Esophagus squamous epithelium (tissue), 5 donors: ENCODE data around the gene MAP3K19. TPM values are rescaled to one million over a fixed set of nuclear protein-coding genes. Genes with fewer than 3 reads are reported as not detected.
"Not testable (repeated sequence)": the region's sequence is repeated elsewhere in the genome, so short reads cannot be mapped to it uniquely, and the experiment has no call there.

Experiments
- DNase-seq: peaks from one replicate; lab custom pipeline; 2025; lab: John Stamatoyannopoulos, UW
- H3K27ac ChIP-seq, 4 donors: fragments of 200-600 bp; sonication (generic); one replicate each; pipeline ENCODE4 v1.5.1; 2016 to 2019; ENCODE audit warnings: mild to moderate bottlenecking in 1 of 4
- H3K27me3 ChIP-seq, 4 donors: fragments of 200-600 bp; sonication (generic); 1 replicate in 3 of 4; 2 replicates in 1 of 4; pipeline versions ENCODE4 v1.5.1 to v1.6.0; 2017 to 2021; ENCODE audit warnings: antibody characterized with exemption in 1 of 4
- H3K36me3 ChIP-seq, 3 donors: fragments of 200-600 bp; sonication (generic); one replicate each; pipeline ENCODE4 v1.5.1; 2016 to 2019
- H3K4me1 ChIP-seq, 3 donors: fragments of 200-600 bp; sonication (generic); one replicate each; pipeline ENCODE4 v1.5.1; 2017 to 2019
- H3K4me3 ChIP-seq, 4 donors: fragments of 200-600 bp; sonication (generic); 1 replicate in 3 of 4; 2 replicates in 1 of 4; pipeline ENCODE4 v1.5.1; 2016 to 2019; ENCODE audit warnings: mild to moderate bottlenecking in 2 of 4, moderate library complexity in 1 of 4
- H3K9me3 ChIP-seq, 3 donors: fragments of 200-600 bp; sonication (generic); one replicate each; pipeline ENCODE4 v1.5.1; 2016 to 2019
- POLR2A ChIP-seq, 4 donors: fragments of 450-650 bp; IDR thresholded peaks; one replicate each; pipeline ENCODE4 v1.6.1; 2017; ENCODE audit warnings: antibody characterized with exemption in 4 of 4, mild to moderate bottlenecking in 4 of 4, moderate library complexity in 3 of 4
- whole genome bisulfite sequencing, 2 donors: methylation state at CpG; one replicate each; pipeline ENCODE4 v1.1.5; 2018; 5-methylcytosine and 5-hydroxymethylcytosine counted together
- intact Hi-C: fragments of 100-400 bp; cut with DNase I; formaldehyde crosslinking; loops from one replicate; pipeline ENCODE4 v1.15.0; 2022
- total RNA-seq, 4 donors: library from RNA; depleted of rRNA; stranded (reverse); fragments of >200 nt; gene quantifications; one replicate each; pipeline ENCODE4 v1.1.0, GENCODE V29; 2016
- TF ChIP-seq, protein P1 (sequence below), 6 experiments: fragments of 450-650 bp in 4 of 6; fragments of 200-600 bp in 2 of 6; sonication (generic) in 2 of 6; IDR thresholded peaks; one replicate each; pipeline ENCODE4 v1.5.1; 2016 to 2019; ENCODE audit warnings: antibody characterized with exemption in 6 of 6, mild to moderate bottlenecking in 4 of 6, moderate library complexity in 4 of 6
- donor health status: DM: yes; HTN: yes; CAD: no.

Gene MAP3K19
- total RNA-seq, 4 donors from 2014 or later, result not detected

DNA sequence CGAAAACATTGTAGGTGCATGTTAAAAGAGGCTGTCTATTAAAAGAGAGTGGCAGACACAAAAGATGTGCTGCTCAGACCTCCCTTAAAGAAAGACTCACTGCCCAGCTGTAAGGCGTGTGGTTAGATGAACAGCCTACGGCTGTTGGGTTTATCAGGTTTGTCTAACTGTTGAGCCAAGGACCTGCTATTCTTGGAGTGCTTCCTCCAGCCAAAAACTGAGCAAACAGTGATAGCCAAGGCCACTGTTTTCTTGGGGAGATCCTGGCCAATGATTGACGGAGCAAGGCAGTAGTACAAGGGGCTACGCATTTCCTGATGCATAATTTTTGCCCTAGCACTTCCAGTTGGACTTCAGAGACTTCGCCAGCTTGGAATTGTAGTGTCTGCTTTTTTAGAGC lies 3.4 kb upstream of the MAP3K19 start:
- no peak for DNase-seq
- intact Hi-C loops, result no loop called here
- TF ChIP-seq, protein P1, sequence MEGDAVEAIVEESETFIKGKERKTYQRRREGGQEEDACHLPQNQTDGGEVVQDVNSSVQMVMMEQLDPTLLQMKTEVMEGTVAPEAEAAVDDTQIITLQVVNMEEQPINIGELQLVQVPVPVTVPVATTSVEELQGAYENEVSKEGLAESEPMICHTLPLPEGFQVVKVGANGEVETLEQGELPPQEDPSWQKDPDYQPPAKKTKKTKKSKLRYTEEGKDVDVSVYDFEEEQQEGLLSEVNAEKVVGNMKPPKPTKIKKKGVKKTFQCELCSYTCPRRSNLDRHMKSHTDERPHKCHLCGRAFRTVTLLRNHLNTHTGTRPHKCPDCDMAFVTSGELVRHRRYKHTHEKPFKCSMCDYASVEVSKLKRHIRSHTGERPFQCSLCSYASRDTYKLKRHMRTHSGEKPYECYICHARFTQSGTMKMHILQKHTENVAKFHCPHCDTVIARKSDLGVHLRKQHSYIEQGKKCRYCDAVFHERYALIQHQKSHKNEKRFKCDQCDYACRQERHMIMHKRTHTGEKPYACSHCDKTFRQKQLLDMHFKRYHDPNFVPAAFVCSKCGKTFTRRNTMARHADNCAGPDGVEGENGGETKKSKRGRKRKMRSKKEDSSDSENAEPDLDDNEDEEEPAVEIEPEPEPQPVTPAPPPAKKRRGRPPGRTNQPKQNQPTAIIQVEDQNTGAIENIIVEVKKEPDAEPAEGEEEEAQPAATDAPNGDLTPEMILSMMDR (IDR thresholded peaks at IDR 0.05), result no peak
- TF ChIP-seq POLR2A (IDR thresholded peaks at IDR 0.05), result no peak
- WGBS, 2 donors, result 74 to 85% methylated on average over 4 to 6 of the region's 6 CpGs
- no peaks in the 10 kb centered on the region for H3K36me3 ChIP-seq
- H3K4me3 ChIP-seq, result no peak overlapping the region
- peaks cover 6 to 33% (median 24%) of the 10 kb centered on the region in 3 donors for H3K4me1 ChIP-seq
- no peak overlapping the region for H3K27ac ChIP-seq
- H3K9me3 ChIP-seq, result no peaks in the 10 kb centered on the region
- no peaks in the 10 kb centered on the region for H3K27me3 ChIP-seq

DNA sequence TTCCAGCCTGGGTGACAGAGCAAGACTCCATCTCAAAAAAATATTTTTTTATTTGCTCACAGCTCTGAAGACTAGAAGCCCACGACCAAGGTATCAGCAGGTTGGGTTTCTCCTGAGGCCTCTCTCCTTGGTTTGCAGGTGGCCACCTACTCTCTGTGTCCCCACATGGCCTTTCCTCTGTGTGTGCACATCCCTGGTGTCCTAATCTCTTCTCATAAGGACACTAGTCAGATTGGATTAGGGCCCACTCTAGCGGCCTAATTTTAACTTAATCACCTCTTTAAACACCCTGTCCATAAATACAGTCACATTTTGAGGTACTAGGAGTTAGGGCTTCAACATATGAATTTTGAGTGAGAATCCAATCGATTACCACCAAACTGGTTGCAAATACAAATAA lies 2.9 kb upstream of the MAP3K19 start:
- H3K27ac ChIP-seq, result no peak overlapping the region
- DNase-seq, result no peak

DNA sequence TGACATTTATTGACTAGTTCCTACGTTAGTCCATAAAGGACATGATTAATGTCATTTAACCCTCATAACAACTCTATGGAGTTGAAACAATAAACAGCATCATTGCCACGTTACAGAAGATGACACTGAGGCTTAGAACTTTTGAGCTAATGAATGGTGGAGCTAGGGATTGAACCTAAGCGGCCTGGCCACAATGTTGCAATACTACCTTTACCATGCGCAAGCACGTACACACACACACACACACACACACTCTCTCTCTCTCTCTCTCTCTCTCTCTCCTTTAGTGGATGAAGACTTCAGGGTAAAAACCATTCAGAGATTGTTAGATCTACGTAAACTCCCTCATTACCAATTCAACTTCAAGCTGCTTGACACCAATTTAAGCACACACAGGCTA lies 875 bp upstream of the MAP3K19 start:
- DNase-seq, result no peak
- 73 to 86% methylated on average over 6 of the region's 6 CpGs for WGBS, 2 donors
- TF ChIP-seq, protein P1 (IDR thresholded peaks at IDR 0.05), result no peak
- TF ChIP-seq POLR2A (IDR thresholded peaks at IDR 0.05), result no peak
- no peak overlapping the region for H3K4me3 ChIP-seq
- no peaks in the 10 kb centered on the region for H3K27me3 ChIP-seq
- H3K36me3 ChIP-seq, result no peaks in the 10 kb centered on the region
- intact Hi-C loops, result no loop called here
- H3K4me1 ChIP-seq, result peaks cover 0 to 7% (median under 1%) of the 10 kb centered on the region in 3 donors
- H3K9me3 ChIP-seq, result no peaks in the 10 kb centered on the region
- no peak overlapping the region for H3K27ac ChIP-seq

More for the DNA sequence above, 2.9 kb upstream of the MAP3K19 start:
- Histone ChIP-seq H3K4me3 (no peak overlapping the region), H3K27me3 (no peaks in the 10 kb centered on the region), H3K4me1 (peaks cover 6 to 27% (median 21%) of the 10 kb centered on the region in 3 donors), H3K36me3 (no peaks in the 10 kb centered on the region), H3K9me3 (no peaks in the 10 kb centered on the region)
- 70 to 89% methylated on average over 3 of the region's 3 CpGs for WGBS, 2 donors
- TF ChIP-seq, protein P1 (IDR thresholded peaks at IDR 0.05), result no peak
- TF ChIP-seq POLR2A (IDR thresholded peaks at IDR 0.05), result no peak
- intact Hi-C loops, result no loop called here

DNA sequence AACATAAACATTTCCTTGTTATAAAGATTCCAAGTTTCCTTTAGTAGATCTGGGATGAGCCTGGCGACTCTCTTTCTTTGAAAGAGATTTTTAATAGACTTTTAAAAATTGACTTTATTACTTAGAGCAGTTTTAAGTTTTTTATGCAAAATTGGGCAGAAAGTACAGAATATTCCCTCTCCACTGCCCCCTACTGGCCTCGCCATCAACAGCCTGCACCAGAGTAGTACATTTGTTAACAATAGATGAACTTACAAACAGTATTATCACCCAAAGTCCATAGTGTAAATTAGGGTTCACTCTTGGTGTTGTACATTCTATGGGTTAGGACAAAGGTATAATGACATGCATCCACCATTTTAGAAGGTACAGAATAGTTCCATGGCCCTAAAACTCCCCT lies 3.9 kb downstream of the MAP3K19 start:
- no peak overlapping the region for H3K27ac ChIP-seq
- no peaks in the 10 kb centered on the region for H3K27me3 ChIP-seq
- no peaks in the 10 kb centered on the region for H3K9me3 ChIP-seq
- 56 to 65% methylated on average over 2 of the region's 2 CpGs for WGBS, 2 donors
- H3K4me1 ChIP-seq, result no peaks in the 10 kb centered on the region
- H3K36me3 ChIP-seq, result no peaks in the 10 kb centered on the region
- intact Hi-C loops, result no loop called here
- TF ChIP-seq, protein P1 (IDR thresholded peaks at IDR 0.05), result peak in 3 of 6 experiments; percentile 7 to 41 (median 29)
- TF ChIP-seq POLR2A (IDR thresholded peaks at IDR 0.05), result no peak
- no peak overlapping the region for H3K4me3 ChIP-seq
- DNase-seq, result no peak

DNA sequence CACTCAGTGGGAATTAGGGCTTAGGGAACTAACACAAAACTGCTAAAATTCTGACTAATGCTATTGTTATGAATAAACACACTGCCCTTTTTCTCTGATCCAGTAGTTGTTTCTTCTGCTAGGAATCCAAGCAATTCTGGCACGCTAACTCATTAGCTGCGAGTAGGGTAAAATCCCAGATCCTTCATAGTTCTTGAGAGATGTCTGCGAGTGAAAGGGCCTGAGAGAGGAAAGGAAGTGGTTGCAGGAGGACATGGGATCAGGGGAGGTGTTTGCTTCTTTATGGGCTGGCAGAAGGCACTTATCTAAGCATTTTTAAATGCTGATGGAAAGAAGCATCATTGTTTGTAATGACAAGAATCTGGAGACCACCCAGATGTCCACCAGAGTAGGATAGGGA lies 9.4 kb downstream of the MAP3K19 start:
- 51 to 57% methylated on average over 3 of the region's 3 CpGs for WGBS, 2 donors
- Histone ChIP-seq H3K4me1 (no peaks in the 10 kb centered on the region), H3K9me3 (no peaks in the 10 kb centered on the region), H3K36me3 (no peaks in the 10 kb centered on the region), H3K27ac (no peak overlapping the region), H3K27me3 (no peaks in the 10 kb centered on the region), H3K4me3 (no peak overlapping the region)
- DNase-seq, result no peak
- TF ChIP-seq, protein P1 (IDR thresholded peaks at IDR 0.05), result no peak
- TF ChIP-seq POLR2A (IDR thresholded peaks at IDR 0.05), result no peak
- intact Hi-C loops, result no loop called here

DNA sequence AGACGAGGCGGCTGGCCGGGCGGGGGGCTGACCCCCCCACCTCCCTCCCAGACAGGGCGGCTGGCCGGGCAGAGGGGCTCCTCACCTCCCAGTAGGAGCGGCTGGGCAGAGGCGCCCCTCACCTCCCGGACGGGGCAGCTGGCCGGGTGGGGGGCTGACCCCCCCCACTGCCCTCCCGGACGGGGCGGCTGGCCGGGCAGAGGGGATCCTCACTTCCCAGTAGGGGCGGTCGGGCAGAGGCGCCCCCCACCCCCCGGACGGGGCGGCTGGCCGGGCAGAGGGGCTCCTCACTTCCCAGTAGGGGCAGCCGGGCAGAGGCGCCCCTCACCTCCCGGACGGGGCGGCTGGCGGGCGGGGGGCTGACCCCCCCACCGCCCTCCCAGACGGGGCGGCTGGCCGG lies 14.0 kb downstream of the MAP3K19 start:
- H3K36me3 ChIP-seq, DNase-seq, H3K4me1 ChIP-seq, H3K27me3 ChIP-seq, H3K4me3 ChIP-seq, H3K9me3 ChIP-seq, intact Hi-C loops, H3K27ac ChIP-seq: not testable (repeated sequence)
- WGBS, 2 donors, result no CpG with 5 or more reads among the region's 33 CpGs
